Endodermal cell (in vitro differentiated cells): Measurements from ENCODE around the gene TMEM121. TPM values are rescaled to one million over a fixed set of nuclear protein-coding genes. Genes with fewer than 3 reads are reported as not detected.

ENCODE experiments used
- DNase-seq: peaks from one replicate; pipeline ENCODE4 v3.0.0-alpha.2; 2017
- H3K27ac ChIP-seq: 2 replicates; pipeline ENCODE4 v1.5.1; 2013; ENCODE audit warnings: mild to moderate bottlenecking, low read depth, low read length, moderate library complexity
- H3K27me3 ChIP-seq: 2 replicates; pipeline ENCODE4 v1.6.1; 2013; ENCODE audit warnings: mild to moderate bottlenecking, low read length, moderate library complexity; ENCODE audit not compliant: insufficient read depth, control insufficient read depth, poor library complexity, severe bottlenecking
- H3K36me3 ChIP-seq: 2 replicates; pipeline ENCODE4 v1.7.0; 2013; ENCODE audit warnings: mild to moderate bottlenecking, low read length, moderate library complexity; ENCODE audit not compliant: control insufficient read depth, insufficient read depth
- H3K4me1 ChIP-seq: one replicate; pipeline ENCODE4 v1.7.0; 2013; ENCODE audit warnings: low read length; ENCODE audit not compliant: control insufficient read depth, insufficient read depth
- H3K4me3 ChIP-seq: 2 replicates; pipeline ENCODE4 v1.5.1; 2013; ENCODE audit warnings: mild to moderate bottlenecking, low read length, moderate library complexity
- H3K9ac ChIP-seq: 2 replicates; pipeline ENCODE4 v1.6.1; 2013; ENCODE audit warnings: mild to moderate bottlenecking, low read length, moderate library complexity; ENCODE audit not compliant: poor library complexity, severe bottlenecking; ENCODE audit errors: extremely low read depth
- H3K9me3 ChIP-seq: 2 replicates; pipeline ENCODE4 v1.6.1; 2013; ENCODE audit warnings: mild to moderate bottlenecking, low read length, moderate library complexity; ENCODE audit not compliant: control insufficient read depth
- H3K27ac Mint-ChIP-seq: 2 replicates; pipeline ENCODE4 v1.8.0; 2020; ENCODE audit warnings: mixed read lengths
- H3K27me3 Mint-ChIP-seq: 2 replicates; pipeline ENCODE4 v1.8.0; 2021; ENCODE audit warnings: mild to moderate bottlenecking, mixed read lengths; ENCODE audit not compliant: insufficient read depth
- H3K36me3 Mint-ChIP-seq: 2 replicates; pipeline ENCODE4 v1.8.0; 2020; ENCODE audit warnings: low read depth, mixed read lengths
- H3K4me1 Mint-ChIP-seq: 2 replicates; pipeline ENCODE4 v1.8.0; 2020; ENCODE audit warnings: mixed read lengths
- H3K4me3 Mint-ChIP-seq: 2 replicates; pipeline ENCODE4 v1.8.0; 2020; ENCODE audit warnings: mild to moderate bottlenecking, moderate library complexity, mixed read lengths
- H3K9me3 Mint-ChIP-seq: 2 replicates; pipeline ENCODE4 v1.8.0; 2020; ENCODE audit warnings: mild to moderate bottlenecking, mixed read lengths
- CTCF ChIP-seq: fragments of 200-600 bp; sonication (generic); conservative IDR thresholded peaks from 2 replicates; pipeline ENCODE4 v1.5.0; 2021; ENCODE audit warnings: antibody characterized with exemption, mild to moderate bottlenecking
- WGBS, 2 experiments: methylation state at CpG; one replicate each; pipeline versions ENCODE4 v1.1.5 to v1.1.7; 2013; ENCODE audit warnings: missing lambda C conversion rate in 2 of 2, mixed read lengths in 1 of 2; ENCODE audit not compliant: insufficient coverage in 1 of 2, insufficient read length in 1 of 2; 5-methylcytosine and 5-hydroxymethylcytosine counted together
- total RNA-seq, 2 donors: library from RNA; stranded (reverse); fragmentation: NEBNext Ultra II Directional in 1 of 2; extraction: Animal tissue kit (Norgen Biotek cat#: 25700) in 1 of 2; gene quantifications; 2 replicates in 1 of 2; 3 replicates in 1 of 2; pipeline ENCODE4 v1.2.1, GENCODE V29; 2021

Gene TMEM121
- total RNA-seq, 2 donors from 2014 or later, result 0.29 to 1.5 TPM

- WGBS, 2 experiments, result 80 to 82% methylated on average over 2 to 7 of the region's 7 CpGs
- DNase-seq, result no peak
- peaks cover 2% of the 10 kb centered on the region for H3K4me1 ChIP-seq
- Mint-ChIP-seq H3K27ac (no peak overlapping the region), H3K36me3 (no peaks in the 10 kb centered on the region), H3K27me3 (peaks cover 6% of the 10 kb centered on the region), H3K9me3 (no peaks in the 10 kb centered on the region), H3K4me1 (peaks cover 3% of the 10 kb centered on the region), H3K4me3 (no peak overlapping the region)
- H3K27ac ChIP-seq, result no peak overlapping the region
- TF ChIP-seq CTCF, result no peak
- no peaks in the 10 kb centered on the region for H3K36me3 ChIP-seq
- H3K27me3 ChIP-seq, result no peaks in the 10 kb centered on the region
- no peak overlapping the region for H3K4me3 ChIP-seq
- H3K9me3 ChIP-seq, result no peaks in the 10 kb centered on the region
- H3K9ac ChIP-seq, result no peak overlapping the region
Observed at GRCh38 chr14:105503296-105503640, 23.1 kb upstream of the TMEM121 start.

DNA sequence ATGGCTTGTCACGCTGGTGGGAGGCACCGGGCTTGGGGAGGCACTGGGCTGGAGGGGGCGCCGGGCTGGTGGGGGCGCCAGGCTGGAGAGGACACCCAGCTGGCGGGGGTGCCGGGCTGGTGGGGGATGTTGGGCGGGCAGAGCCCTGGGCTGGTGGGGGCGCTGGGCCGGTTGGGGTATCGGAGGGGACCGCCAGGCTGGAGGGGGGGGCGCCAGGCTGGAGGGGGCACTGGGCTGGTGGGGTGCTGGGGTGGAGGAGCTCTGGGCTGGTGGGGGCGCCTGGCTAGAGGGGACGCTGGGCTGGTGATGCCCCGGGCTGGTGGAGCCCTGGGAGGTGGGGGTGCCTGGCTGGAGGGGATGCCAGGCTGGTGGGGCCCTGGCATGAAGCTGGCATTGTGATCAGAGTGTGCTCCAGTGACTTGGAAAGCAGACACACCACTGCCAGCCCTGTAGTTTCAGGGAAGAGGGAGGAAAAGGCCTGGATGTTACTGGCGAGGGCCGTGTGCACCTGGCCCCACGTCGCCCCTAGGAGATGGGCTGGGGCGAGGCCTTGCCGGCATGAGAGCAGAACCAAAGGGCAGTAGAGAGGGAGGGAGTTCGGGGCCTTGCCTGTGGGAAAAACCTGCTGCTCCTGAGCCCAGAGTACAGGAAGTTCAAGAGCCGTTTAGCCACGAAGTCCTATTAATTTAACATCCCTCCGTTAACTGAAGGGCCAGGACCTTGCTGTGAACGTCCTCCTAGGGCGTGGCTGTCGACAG lies 22.3 kb upstream of the TMEM121 start:
- no peak overlapping the region for H3K27ac Mint-ChIP-seq
- no peak for DNase-seq
- H3K9me3 Mint-ChIP-seq, result no peaks in the 10 kb centered on the region
- no peaks in the 10 kb centered on the region for H3K36me3 Mint-ChIP-seq
- H3K4me1 ChIP-seq, result peaks cover 2% of the 10 kb centered on the region
- H3K27me3 Mint-ChIP-seq, result peaks cover 8% of the 10 kb centered on the region
- H3K4me1 Mint-ChIP-seq, result peaks cover under 1% of the 10 kb centered on the region
- no peaks in the 10 kb centered on the region for H3K9me3 ChIP-seq
- TF ChIP-seq CTCF, result no peak
- no peak overlapping the region for H3K27ac ChIP-seq
- no peak overlapping the region for H3K9ac ChIP-seq
- H3K36me3 ChIP-seq, result no peaks in the 10 kb centered on the region
- H3K4me3 ChIP-seq, result no peak overlapping the region
- 87 to 89% methylated on average over 14 to 26 of the region's 29 CpGs for WGBS, 2 experiments
- no peak overlapping the region for H3K4me3 Mint-ChIP-seq
- H3K27me3 ChIP-seq, result no peaks in the 10 kb centered on the region

GRCh38 chr14:105505101-105505500 lies 21.3 kb upstream of the TMEM121 start:
- Histone ChIP-seq H3K27me3 (no peaks in the 10 kb centered on the region), H3K27ac (no peak overlapping the region), H3K36me3 (no peaks in the 10 kb centered on the region), H3K4me1 (no peaks in the 10 kb centered on the region), H3K9ac (no peak overlapping the region), H3K9me3 (no peaks in the 10 kb centered on the region), H3K4me3 (no peak overlapping the region)
- Mint-ChIP-seq H3K27ac (no peak overlapping the region), H3K27me3 (peaks cover 8% of the 10 kb centered on the region), H3K4me1 (no peaks in the 10 kb centered on the region), H3K36me3 (no peaks in the 10 kb centered on the region), H3K4me3 (no peak overlapping the region), H3K9me3 (no peaks in the 10 kb centered on the region)
- TF ChIP-seq CTCF, result no peak
- WGBS, 2 experiments, result 89 to 90% methylated on average over 11 to 16 of the region's 16 CpGs
- DNase-seq, result no peak
